Nephron progenitor cell (in vitro differentiated cells): ENCODE measurements around the gene GRIA1.
A peak's percentile ranks its signal among the peaks of the same experiment; 100 is the strongest.
"Not testable (repeated sequence)": the region's sequence is repeated elsewhere in the genome, so short reads cannot be mapped to it uniquely, and the experiment has no call there.

Experiments
- DNase-seq: peaks from one replicate; pipeline ENCODE4 v3.0.0; 2021
- H3K27ac Mint-ChIP-seq: 2 replicates; pipeline ENCODE4 v1.8.0; 2021; ENCODE audit warnings: mild to moderate bottlenecking, moderate library complexity, mixed read lengths
- H3K27me3 Mint-ChIP-seq: 2 replicates; pipeline ENCODE4 v1.8.0; 2021; ENCODE audit warnings: mild to moderate bottlenecking, low read depth, mixed read lengths; ENCODE audit not compliant: poor library complexity
- H3K36me3 Mint-ChIP-seq: 2 replicates; pipeline ENCODE4 v1.8.0; 2021; ENCODE audit warnings: low read depth, mixed read lengths
- H3K4me1 Mint-ChIP-seq: 2 replicates; pipeline ENCODE4 v1.8.0; 2021; ENCODE audit warnings: mixed read lengths
- H3K4me3 Mint-ChIP-seq: 2 replicates; pipeline ENCODE4 v1.8.0; 2021; ENCODE audit warnings: mild to moderate bottlenecking, moderate library complexity, mixed read lengths
- H3K9me3 Mint-ChIP-seq: 2 replicates; pipeline ENCODE4 v1.8.0; 2021; ENCODE audit warnings: mild to moderate bottlenecking, moderate library complexity, mixed read lengths
- TF ChIP-seq, protein P1 (sequence below): fragments of 200-600 bp; sonication (generic); IDR thresholded peaks from 2 replicates; pipeline ENCODE4 v1.5.0; 2021; ENCODE audit warnings: antibody characterized with exemption

Gene GRIA1

DNA sequence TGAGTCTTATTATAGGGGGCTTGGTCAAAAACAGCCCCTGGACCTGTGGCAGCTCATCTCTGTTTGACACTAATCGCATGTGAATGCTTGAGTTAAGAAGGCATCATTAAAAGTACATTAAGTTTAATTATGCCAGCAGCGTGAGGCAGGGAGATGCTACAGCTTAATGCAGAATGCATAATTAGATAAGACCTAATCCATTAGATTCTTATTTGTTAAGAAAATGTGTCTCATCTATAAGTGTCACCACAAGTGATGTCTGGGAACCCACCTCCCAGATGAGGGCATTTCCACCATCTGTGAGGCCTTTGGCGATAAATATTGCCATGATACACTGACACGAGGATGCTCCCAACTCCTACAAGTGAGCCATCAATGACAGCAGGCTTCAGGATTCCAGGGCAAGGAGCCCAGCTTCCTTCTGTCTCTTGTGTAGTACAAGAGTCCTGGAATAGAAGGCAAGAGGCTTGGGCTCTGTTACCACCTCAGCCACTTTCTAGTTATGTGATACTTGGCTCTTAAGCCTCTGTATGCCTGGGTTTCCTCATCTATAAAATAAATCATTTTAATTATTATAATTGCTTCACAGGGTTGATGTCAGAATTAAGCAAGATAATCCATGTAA, 345.5 kb downstream of the GRIA1 start:
- no peak overlapping the region for H3K27ac Mint-ChIP-seq
- TF ChIP-seq, protein P1, sequence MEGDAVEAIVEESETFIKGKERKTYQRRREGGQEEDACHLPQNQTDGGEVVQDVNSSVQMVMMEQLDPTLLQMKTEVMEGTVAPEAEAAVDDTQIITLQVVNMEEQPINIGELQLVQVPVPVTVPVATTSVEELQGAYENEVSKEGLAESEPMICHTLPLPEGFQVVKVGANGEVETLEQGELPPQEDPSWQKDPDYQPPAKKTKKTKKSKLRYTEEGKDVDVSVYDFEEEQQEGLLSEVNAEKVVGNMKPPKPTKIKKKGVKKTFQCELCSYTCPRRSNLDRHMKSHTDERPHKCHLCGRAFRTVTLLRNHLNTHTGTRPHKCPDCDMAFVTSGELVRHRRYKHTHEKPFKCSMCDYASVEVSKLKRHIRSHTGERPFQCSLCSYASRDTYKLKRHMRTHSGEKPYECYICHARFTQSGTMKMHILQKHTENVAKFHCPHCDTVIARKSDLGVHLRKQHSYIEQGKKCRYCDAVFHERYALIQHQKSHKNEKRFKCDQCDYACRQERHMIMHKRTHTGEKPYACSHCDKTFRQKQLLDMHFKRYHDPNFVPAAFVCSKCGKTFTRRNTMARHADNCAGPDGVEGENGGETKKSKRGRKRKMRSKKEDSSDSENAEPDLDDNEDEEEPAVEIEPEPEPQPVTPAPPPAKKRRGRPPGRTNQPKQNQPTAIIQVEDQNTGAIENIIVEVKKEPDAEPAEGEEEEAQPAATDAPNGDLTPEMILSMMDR = no peak
- H3K27me3 Mint-ChIP-seq = no peaks in the 10 kb centered on the region
- DNase-seq = no peak
- no peaks in the 10 kb centered on the region for H3K9me3 Mint-ChIP-seq
- no peaks in the 10 kb centered on the region for H3K4me1 Mint-ChIP-seq
- H3K4me3 Mint-ChIP-seq = no peak overlapping the region
- H3K36me3 Mint-ChIP-seq = no peaks in the 10 kb centered on the region

DNA sequence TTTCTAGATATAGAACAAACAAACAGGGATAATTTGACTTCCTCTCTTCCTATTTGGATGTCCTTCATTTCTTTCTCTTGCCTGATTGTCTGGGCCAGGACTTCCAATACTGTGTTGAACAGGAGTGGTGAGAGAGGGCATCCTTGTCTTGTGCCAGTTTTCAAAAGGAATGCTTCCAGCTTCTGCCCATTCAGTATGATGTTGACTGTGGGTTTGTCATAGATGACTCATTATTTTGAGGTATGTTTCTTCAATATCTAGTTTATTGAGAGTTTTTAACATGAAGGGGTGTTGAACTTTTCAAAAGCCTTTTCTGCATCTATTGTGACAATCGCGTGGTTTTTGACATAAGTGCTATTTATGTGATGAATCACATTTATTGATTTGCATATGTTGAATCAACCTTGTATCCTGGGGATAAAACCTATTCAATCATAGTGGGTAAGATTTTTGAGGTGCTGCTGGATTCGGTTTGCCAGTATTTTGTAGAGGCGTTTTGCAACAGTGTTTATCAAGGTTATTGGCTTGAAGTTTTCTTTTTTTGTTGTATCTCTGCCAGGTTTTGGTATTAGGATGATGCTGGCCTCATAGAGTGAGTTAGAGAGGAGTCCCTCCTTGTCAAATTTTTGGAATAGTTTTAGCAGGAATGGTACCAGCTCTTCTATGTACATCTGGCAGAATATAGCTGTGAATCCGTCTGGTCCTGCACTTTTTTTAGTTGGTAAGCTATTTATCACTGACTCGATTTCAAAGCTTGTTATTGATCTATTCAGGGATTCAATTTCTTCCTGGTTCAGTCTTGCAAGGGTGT, 359.0 kb downstream of the GRIA1 start:
- peaks cover 17% of the 10 kb centered on the region for H3K9me3 Mint-ChIP-seq
- H3K27me3 Mint-ChIP-seq, H3K4me1 Mint-ChIP-seq, H3K4me3 Mint-ChIP-seq, H3K27ac Mint-ChIP-seq, DNase-seq, H3K36me3 Mint-ChIP-seq: not testable (repeated sequence)

DNA sequence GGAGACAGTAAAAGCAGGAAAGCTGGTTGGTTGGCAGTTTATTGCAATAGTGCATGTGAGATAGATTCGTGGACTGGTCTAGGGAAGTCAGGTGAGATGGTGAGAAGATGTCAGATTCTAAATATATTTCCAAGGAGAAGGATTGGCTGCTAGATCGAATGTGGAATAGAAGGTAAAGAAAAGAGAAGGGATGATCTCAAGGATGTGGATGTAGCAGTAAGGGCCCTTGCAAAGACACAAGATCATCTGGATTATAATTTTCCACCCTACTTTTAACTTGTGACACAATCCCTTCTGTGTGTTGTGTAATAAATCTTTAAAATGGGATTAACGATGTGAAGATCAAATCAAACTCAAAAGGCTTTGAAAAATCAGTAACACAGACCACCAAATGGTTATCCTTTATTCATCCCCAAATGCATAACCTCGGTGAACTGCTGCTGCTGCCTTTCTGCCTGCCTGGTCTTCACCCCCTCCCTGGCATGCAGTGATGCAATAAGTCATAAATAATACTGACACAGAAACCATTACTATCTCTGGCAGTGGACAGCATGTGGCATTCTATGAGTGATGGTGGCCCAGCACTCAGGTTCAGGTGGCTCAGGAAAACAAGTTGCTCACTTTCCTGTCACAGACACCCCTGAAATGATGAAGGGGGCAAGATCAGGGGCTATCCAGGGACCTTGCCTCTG, 369.9 kb downstream of the GRIA1 start:
- Mint-ChIP-seq H3K4me1 (peaks cover 54% of the 10 kb centered on the region), H3K27me3 (peaks cover 4% of the 10 kb centered on the region), H3K27ac (peak overlapping the region; percentile 30), H3K4me3 (no peak overlapping the region), H3K36me3 (peaks cover 10% of the 10 kb centered on the region), H3K9me3 (peaks cover 29% of the 10 kb centered on the region)
- TF ChIP-seq, protein P1 = no peak
- DNase-seq = peak; percentile 24

DNA sequence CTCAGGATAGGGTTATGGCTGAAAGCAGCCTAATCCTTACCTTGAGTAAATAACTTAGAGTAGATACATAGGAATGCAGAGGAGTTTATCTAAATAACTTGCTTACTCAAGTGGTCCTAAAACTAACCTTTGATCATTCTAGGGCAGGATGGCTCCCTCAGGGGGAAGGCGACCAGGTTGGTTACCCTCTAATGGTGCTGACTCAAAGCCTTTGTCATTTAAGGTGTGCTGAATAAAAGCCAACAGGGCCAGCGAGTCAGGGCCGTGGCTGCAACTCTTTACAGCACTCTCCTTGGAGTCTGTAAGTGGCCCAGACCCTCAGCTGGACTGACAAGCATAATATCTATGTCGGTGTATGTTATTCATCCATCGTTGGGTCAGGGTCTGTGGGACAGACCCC, 372.4 kb downstream of the GRIA1 start:
- peak overlapping the region; percentile 73 for H3K27ac Mint-ChIP-seq
- H3K9me3 Mint-ChIP-seq, H3K4me3 Mint-ChIP-seq, DNase-seq, H3K36me3 Mint-ChIP-seq, H3K27me3 Mint-ChIP-seq: not testable (repeated sequence)
- peaks cover 64% of the 10 kb centered on the region for H3K4me1 Mint-ChIP-seq
